GM23248 (cell line): ENCODE data around the gene EFEMP2. TPM values are rescaled to one million over a fixed set of nuclear protein-coding genes. Genes with fewer than 3 reads are reported as not detected.
A peak's percentile ranks its signal among the peaks of the same experiment; 100 is the strongest.

ENCODE experiments used
- DNase-seq: peaks from one replicate; pipeline ENCODE4 v3.0.0-alpha.2; 2015
- H2AFZ ChIP-seq: fragments of 200-600 bp; sonication (generic); 2 replicates; pipeline ENCODE4 v1.6.1; 2016; ENCODE audit warnings: antibody characterized with exemption
- H3F3A ChIP-seq: fragments of 200-600 bp; sonication (generic); 2 replicates; pipeline ENCODE4 v1.6.1; 2016; ENCODE audit warnings: mild to moderate bottlenecking, antibody characterized with exemption, mixed run types; ENCODE audit not compliant: insufficient read depth
- H3K27ac ChIP-seq: fragments of 200-600 bp; sonication (generic); 2 replicates; pipeline ENCODE4 v1.5.1; 2016; ENCODE audit warnings: mild to moderate bottlenecking
- H3K27me3 ChIP-seq: fragments of 200-600 bp; sonication (generic); replicated peaks from 2 replicates; pipeline ENCODE4 v1.6.1; 2016; ENCODE audit warnings: mild to moderate bottlenecking; ENCODE audit not compliant: insufficient read depth
- H3K36me3 ChIP-seq: fragments of 200-600 bp; sonication (generic); 2 replicates; pipeline ENCODE4 v1.6.1; 2016; ENCODE audit warnings: low read depth, mild to moderate bottlenecking
- H3K4me1 ChIP-seq: fragments of 200-600 bp; sonication (generic); 2 replicates; pipeline ENCODE4 v1.6.1; 2016; ENCODE audit warnings: mild to moderate bottlenecking; ENCODE audit not compliant: insufficient read depth
- H3K4me2 ChIP-seq: fragments of 200-600 bp; sonication (generic); one replicate; pipeline ENCODE4 v1.6.1; 2016; ENCODE audit warnings: mild to moderate bottlenecking; ENCODE audit not compliant: unreplicated experiment
- H3K4me3 ChIP-seq: fragments of 200-600 bp; sonication (generic); 2 replicates; pipeline ENCODE4 v1.5.1; 2016; ENCODE audit warnings: mild to moderate bottlenecking
- H3K79me2 ChIP-seq: fragments of 200-600 bp; sonication (generic); 2 replicates; pipeline ENCODE4 v1.6.1; 2016; ENCODE audit warnings: mild to moderate bottlenecking; ENCODE audit not compliant: insufficient read depth
- H3K9ac ChIP-seq: fragments of 200-600 bp; sonication (generic); 2 replicates; pipeline ENCODE4 v1.6.1; 2016; ENCODE audit warnings: mild to moderate bottlenecking
- H3K9me2 ChIP-seq: fragments of 200-600 bp; sonication (generic); 2 replicates; pipeline ENCODE4 v1.6.1; 2016; ENCODE audit warnings: mixed run types, mild to moderate bottlenecking, moderate library complexity; ENCODE audit not compliant: insufficient read depth
- H3K9me3 ChIP-seq: fragments of 200-600 bp; sonication (generic); one replicate; pipeline ENCODE4 v1.6.1; 2017; ENCODE audit warnings: low read depth
- H4K20me1 ChIP-seq: fragments of 200-600 bp; sonication (generic); 2 replicates; pipeline ENCODE4 v1.6.0; 2016; ENCODE audit not compliant: insufficient read depth
- EZH2 ChIP-seq: fragments of 200-600 bp; sonication (generic); IDR thresholded peaks from 2 replicates; pipeline ENCODE4 v1.6.1; 2018; ENCODE audit warnings: antibody characterized with exemption, mild to moderate bottlenecking; ENCODE audit not compliant: insufficient read depth, poor library complexity, severe bottlenecking
- EZH2phosphoT487 ChIP-seq: fragments of 200-600 bp; sonication (generic); IDR thresholded peaks from 2 replicates; pipeline ENCODE4 v1.6.1; 2018; ENCODE audit warnings: antibody characterized with exemption, moderate library complexity, mild to moderate bottlenecking, low read depth; ENCODE audit not compliant: insufficient read depth
- WGBS, 2 experiments: methylation state at CpG; one replicate each; pipeline ENCODE4 v1.1.6; 2015 to 2017; ENCODE audit warnings: low lambda C conversion rate in 2 of 2, low coverage in 1 of 2; ENCODE audit errors: missing lambda C conversion rate in 2 of 2; 5-methylcytosine and 5-hydroxymethylcytosine counted together
- in situ Hi-C: fragments of 300-500 bp; cut with MboI; formaldehyde crosslinking; loops from 2 replicates; pipeline ENCODE4 v1.15.0; 2020
- polyA plus RNA-seq: library from polyadenylated mRNA; unstranded; fragments of >200 nt; fragmentation: Nextera tagmentation; extraction: Ambion mirVana; gene quantifications from 2 replicates; pipeline ENCODE4 v1.2.1, GENCODE V29; 2016
- total RNA-seq: library from RNA; depleted of rRNA; stranded (reverse); fragments of >200 nt; shearing (Covaris generic); gene quantifications from 2 replicates; pipeline ENCODE4 v1.2.3, GENCODE V29; 2014

EFEMP2 gene
- total and polyA plus RNA-seq, 2 experiments from 2014 or later: 308 to 520 TPM

DNA sequence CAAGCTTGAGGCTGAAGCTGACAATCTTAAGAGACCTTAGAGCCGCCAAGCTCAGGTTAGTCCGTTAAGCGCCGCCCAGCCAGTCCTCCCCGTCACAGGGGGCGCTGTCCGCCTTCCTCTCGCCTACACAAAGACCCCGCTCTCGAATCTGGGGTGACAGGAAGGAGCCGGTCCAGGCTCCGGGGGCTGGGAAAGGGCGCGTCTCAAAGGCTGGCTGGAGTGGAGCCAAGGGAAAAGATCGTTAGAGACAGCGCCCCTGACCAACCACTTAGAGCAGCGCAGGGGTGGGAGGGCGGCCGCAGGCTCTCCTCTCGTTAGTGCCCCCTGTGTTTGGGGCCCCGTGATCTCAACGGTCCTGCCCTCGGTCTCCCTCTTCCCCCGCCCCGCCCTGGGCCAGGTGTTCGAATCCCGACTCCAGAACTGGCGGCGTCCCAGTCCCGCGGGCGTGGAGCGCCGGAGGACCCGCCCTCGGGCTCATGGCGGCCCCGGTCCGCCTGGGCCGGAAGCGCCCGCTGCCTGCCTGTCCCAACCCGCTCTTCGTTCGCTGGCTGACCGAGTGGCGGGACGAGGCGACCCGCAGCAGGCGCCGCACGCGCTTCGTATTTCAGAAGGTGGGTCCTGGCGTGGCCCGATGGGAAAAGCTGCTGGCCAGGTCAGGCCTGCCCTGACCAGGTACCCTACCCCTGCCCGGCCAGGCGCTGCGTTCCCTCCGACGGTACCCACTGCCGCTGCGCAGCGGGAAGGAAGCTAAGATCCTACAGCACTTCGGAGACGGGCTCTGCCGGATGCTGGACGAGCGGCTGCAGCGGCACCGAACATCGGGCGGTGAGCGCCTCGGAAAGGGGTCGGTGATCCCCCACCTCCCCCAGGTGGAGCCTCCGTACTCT, 12.1 kb downstream of the EFEMP2 start, which contains the start of gene MUS81:
Gene MUS81 (plus strand): TSS at position 156 of the 887 bp plus-strand sequence. CDS start 321 bp downstream, at position 477.
- WGBS, 2 experiments: 1% methylated on average over 70 to 72 of the region's 78 CpGs
- H3K9me2 ChIP-seq: no peaks in the 10 kb centered on the region
- H3K4me3 ChIP-seq: peak within 1 kb of the TSS; percentile 92
- peaks cover 17% of the 10 kb centered on the region; the same call in 1 of the 2 replicates for H3K36me3 ChIP-seq
- peak within 1 kb of the TSS; percentile 94 for H3K4me2 ChIP-seq
- peak within 1 kb of the TSS; percentile 67 for H2AFZ ChIP-seq
- H3K4me1 ChIP-seq: peaks cover 17% of the 10 kb centered on the region
- peak; percentile 98 for DNase-seq
- in situ Hi-C loops: no loop called here
- peaks cover 55% of the 10 kb centered on the region for H3K79me2 ChIP-seq
- peaks cover 49% of the 10 kb centered on the region for H3F3A ChIP-seq
- peak within 1 kb of the TSS; percentile 84 for H3K27ac ChIP-seq
- H4K20me1 ChIP-seq: peaks cover 11% of the 10 kb centered on the region; the same call in 1 of the 2 replicates
- H3K9ac ChIP-seq: peak within 1 kb of the TSS; percentile 90
- H3K9me3 ChIP-seq: no peaks in the 10 kb centered on the region
- H3K27me3 ChIP-seq: no peaks in the 10 kb centered on the region
- TF ChIP-seq EZH2phosphoT487: no peak
- TF ChIP-seq EZH2: no peak

- Histone ChIP-seq H3K9ac (peak overlapping the region; percentile 90), H3F3A (peaks cover 55% of the 10 kb centered on the region), H3K27me3 (no peaks in the 10 kb centered on the region), H3K27ac (peak overlapping the region; percentile 84), H3K9me2 (no peaks in the 10 kb centered on the region), H2AFZ (peak overlapping the region; percentile 42), H3K4me3 (peak overlapping the region; percentile 92), H3K4me1 (peaks cover 17% of the 10 kb centered on the region), H3K36me3 (peaks cover 24% of the 10 kb centered on the region; the same call in 1 of the 2 replicates), H4K20me1 (peaks cover 11% of the 10 kb centered on the region; the same call in 1 of the 2 replicates), H3K4me2 (peak overlapping the region; percentile 94), H3K9me3 (no peaks in the 10 kb centered on the region), H3K79me2 (peaks cover 61% of the 10 kb centered on the region)
- in situ Hi-C loops: no loop called here
- WGBS, 2 experiments: 0 to 1% methylated on average over 16 of the region's 16 CpGs
- TF ChIP-seq EZH2: no peak
- TF ChIP-seq EZH2phosphoT487: no peak
- DNase-seq: peak; percentile 57
Measured at GRCh38 chr11:65859812-65860277, 12.8 kb downstream of the EFEMP2 start.

DNA sequence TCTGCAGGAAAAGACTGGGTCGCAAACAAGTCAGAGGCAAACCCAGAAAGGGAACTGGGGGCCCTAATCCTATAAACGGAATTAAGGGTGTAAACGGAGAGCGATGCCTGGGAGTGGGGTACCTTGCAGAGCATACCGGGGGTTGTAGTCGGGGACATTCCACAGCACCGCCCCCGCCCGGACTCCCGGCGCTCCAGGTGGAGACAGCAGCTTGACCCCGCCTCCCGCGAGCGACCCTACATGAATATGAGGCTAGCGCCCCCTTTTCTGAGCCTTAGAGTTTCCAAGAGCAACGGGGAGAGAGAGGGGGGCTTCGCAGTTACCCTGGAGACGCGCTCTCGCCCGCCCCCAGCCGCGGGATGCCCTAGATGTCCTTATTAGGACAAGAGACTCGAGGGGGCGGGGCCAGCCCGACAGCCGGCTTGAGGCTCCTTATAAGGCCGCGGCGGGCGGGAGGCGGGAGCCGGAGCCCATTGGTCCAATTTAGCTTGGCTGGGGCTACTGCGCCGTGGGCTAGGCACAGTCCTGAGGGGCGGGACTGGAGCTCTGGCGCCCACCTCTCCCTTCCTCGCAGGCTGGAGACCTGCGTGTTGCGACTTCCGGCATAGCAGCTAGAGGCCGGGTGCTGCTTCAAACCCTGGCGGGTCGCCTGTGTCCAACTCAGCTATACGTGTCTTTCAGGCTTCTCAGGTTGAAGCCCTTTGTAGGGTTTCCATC, 13.3 kb downstream of the EFEMP2 start:
- no peak for TF ChIP-seq EZH2phosphoT487
- no peak for TF ChIP-seq EZH2
- H2AFZ ChIP-seq: peak overlapping the region; percentile 67
- peaks cover 67% of the 10 kb centered on the region for H3K79me2 ChIP-seq
- peak overlapping the region; percentile 90 for H3K9ac ChIP-seq
- H3K36me3 ChIP-seq: peaks cover 30% of the 10 kb centered on the region; the same call in 1 of the 2 replicates
- H3K27me3 ChIP-seq: no peaks in the 10 kb centered on the region
- H3K4me1 ChIP-seq: peaks cover 17% of the 10 kb centered on the region
- no peaks in the 10 kb centered on the region for H3K9me3 ChIP-seq
- in situ Hi-C loops: no loop called here
- peak; percentile 99 for DNase-seq
- 1% methylated on average over 45 to 46 of the region's 46 CpGs for WGBS, 2 experiments
- peak overlapping the region; percentile 84 for H3K27ac ChIP-seq
- peaks cover 17% of the 10 kb centered on the region; the same call in 1 of the 2 replicates for H4K20me1 ChIP-seq
- no peaks in the 10 kb centered on the region for H3K9me2 ChIP-seq
- peaks cover 58% of the 10 kb centered on the region for H3F3A ChIP-seq
- peak overlapping the region; percentile 94 for H3K4me2 ChIP-seq
- H3K4me3 ChIP-seq: peak overlapping the region; percentile 92

DNA sequence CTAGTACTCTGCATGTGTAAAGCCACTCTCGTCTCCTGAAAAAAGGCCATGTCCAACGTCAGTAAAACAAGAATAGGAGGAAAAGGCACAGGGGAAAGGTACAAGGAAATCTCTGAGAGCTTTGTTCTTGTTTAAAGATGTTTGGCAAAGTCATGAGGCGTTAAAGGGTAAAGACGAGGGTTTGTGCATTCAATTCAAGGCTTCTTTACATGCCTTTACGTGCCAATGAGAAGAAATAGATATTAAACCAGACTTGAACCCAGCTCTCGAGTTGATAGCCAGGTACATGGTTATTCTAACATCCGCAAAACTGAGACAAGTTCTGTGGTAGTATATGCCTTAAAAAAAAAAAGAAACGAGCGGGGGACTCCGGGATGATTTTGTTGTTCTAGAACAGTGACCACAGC, 13.9 kb downstream of the EFEMP2 start:
- Histone ChIP-seq H3K9me2 (no peaks in the 10 kb centered on the region), H2AFZ (peak overlapping the region; percentile 67), H3K4me1 (peaks cover 17% of the 10 kb centered on the region), H3K27me3 (no peaks in the 10 kb centered on the region), H3K9me3 (no peaks in the 10 kb centered on the region), H3K4me3 (peak overlapping the region; percentile 92), H3K79me2 (peaks cover 69% of the 10 kb centered on the region), H4K20me1 (peaks cover 23% of the 10 kb centered on the region; the same call in 1 of the 2 replicates), H3K36me3 (peaks cover 32% of the 10 kb centered on the region), H3K4me2 (peak overlapping the region; percentile 94), H3K9ac (peak overlapping the region; percentile 66), H3K27ac (peak overlapping the region; percentile 84), H3F3A (peaks cover 60% of the 10 kb centered on the region)
- no peak for DNase-seq
- TF ChIP-seq EZH2: no peak
- TF ChIP-seq EZH2phosphoT487: no peak
- WGBS, 2 experiments: 1 to 3% methylated on average over 10 of the region's 10 CpGs
- in situ Hi-C loops: no loop called here
